Measurements from ENCODE around the gene SLC66A2.

GRCh38 chr18:79903787-79904356 is 47.6 kb downstream of the SLC66A2 start:
- no peak for TF ChIP-seq CTCF (IDR thresholded peaks at IDR 0.05 in 8 of 11, conservative IDR thresholded peaks at IDR 0.05 in 3 of 11)
- no peak for TF ChIP-seq POLR2A (IDR thresholded peaks at IDR 0.05)
